AG04449 (cell line): ENCODE data around the gene ARHGAP26.
A peak's percentile ranks its signal among the peaks of the same experiment; 100 is the strongest.

ENCODE experiments used
- CTCF ChIA-PET: fragments of 350-600 bp; formaldehyde crosslinking; extraction: SDS; loops from one replicate; lab custom pipeline; 2021; ENCODE audit warnings: antibody characterized with exemption; lab: Yijun Ruan, JAX
- POLR2A ChIA-PET: fragments of 400-600, 350-600 bp; formaldehyde crosslinking; extraction: SDS; loops from one replicate; lab custom pipeline; 2020; ENCODE audit warnings: antibody characterized with exemption, inconsistent platforms; lab: Yijun Ruan, JAX
- DNase-seq: peaks from one replicate; pipeline ENCODE4 v3.0.0-alpha.2; 2010; ENCODE audit warnings: low read depth, low spot score
- H3K4me3 ChIP-seq: 2 replicates; pipeline ENCODE4 v1.5.1; 2011; ENCODE audit warnings: low read depth, mild to moderate bottlenecking, control low read depth, low read length
- CTCF ChIP-seq: IDR thresholded peaks from one replicate; pipeline ENCODE4 v1.5.1; 2011; ENCODE audit warnings: mild to moderate bottlenecking, moderate library complexity, low read length, control low read depth, inconsistent platforms; ENCODE audit not compliant: insufficient read depth; ENCODE audit errors: missing control alignments

Gene ARHGAP26

GRCh38 chr5:143208365-143208641 is 438.1 kb downstream of the ARHGAP26 start:
- no peak for TF ChIP-seq CTCF
- no peak for DNase-seq
- ChIA-PET CTCF (interaction anchor here (1.1 to 1.8 kb wide), 5 partner anchors 9 to 149 kb away, joined by 3 to 6 read pairs (median 3); no protein-coding TSS in a partner anchor), POLR2A (no interaction called here)
- no peak overlapping the region for H3K4me3 ChIP-seq

- no peak overlapping the region for H3K4me3 ChIP-seq
- ChIA-PET POLR2A (no interaction called here), CTCF (interaction anchor here (1.1 to 1.8 kb wide), 5 partner anchors 8 to 148 kb away, joined by 3 to 6 read pairs (median 3); no protein-coding TSS in a partner anchor)
- DNase-seq, result peak; percentile 16
- no peak for TF ChIP-seq CTCF
Observed at GRCh38 chr5:143208781-143209510, 438.8 kb downstream of the ARHGAP26 start.

DNA sequence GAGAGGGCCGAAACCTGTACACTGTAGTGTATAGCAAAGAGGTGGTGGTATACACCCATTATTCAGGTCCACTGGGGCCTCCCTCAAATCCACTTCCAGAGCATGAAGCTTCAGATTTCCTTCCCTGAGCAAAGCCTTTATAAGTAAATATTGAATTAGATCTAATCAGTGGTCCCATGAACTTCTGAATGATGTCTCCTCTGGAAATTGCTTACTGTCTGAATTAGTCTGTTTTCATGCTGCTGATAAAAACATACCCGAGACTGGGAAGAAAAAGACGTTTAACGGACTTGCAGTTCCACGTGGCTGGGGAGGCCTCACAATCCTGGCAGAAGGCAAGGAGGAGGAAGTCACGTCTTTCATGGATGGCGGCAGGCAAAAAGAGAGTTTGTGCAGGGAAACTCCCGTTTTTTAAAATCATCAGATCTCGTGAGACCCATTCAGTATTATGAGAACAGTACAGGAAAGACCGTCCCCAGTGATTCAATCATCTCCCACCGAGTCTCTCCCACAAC is 439.8 kb downstream of the ARHGAP26 start:
- ChIA-PET CTCF (no interaction called here), POLR2A (no interaction called here)
- TF ChIP-seq CTCF, result no peak
- no peak overlapping the region for H3K4me3 ChIP-seq
- no peak for DNase-seq

DNA sequence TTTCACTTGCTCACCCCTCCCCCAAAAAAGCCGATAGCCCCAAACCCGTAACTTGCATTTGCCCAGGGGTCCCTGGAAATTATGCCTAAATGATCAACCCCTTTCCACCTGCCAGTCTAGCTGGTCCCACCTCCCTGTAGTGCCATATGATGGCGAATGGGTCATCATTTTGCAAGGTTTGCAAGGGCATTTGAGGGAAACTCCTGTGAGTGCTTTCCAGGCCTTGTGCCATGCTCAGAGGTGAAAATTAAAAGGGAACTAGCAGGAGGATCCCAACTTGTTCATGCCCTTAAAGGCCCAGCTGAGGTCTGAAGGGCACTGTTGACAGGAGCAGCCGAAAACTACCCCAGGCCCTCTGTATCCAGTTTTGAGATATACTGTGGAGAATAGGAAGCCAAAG is 440.4 kb downstream of the ARHGAP26 start:
- no peak for TF ChIP-seq CTCF
- no peak for DNase-seq
- POLR2A ChIA-PET, result no interaction called here
- no peak overlapping the region for H3K4me3 ChIP-seq
- CTCF ChIA-PET, result no interaction called here

DNA sequence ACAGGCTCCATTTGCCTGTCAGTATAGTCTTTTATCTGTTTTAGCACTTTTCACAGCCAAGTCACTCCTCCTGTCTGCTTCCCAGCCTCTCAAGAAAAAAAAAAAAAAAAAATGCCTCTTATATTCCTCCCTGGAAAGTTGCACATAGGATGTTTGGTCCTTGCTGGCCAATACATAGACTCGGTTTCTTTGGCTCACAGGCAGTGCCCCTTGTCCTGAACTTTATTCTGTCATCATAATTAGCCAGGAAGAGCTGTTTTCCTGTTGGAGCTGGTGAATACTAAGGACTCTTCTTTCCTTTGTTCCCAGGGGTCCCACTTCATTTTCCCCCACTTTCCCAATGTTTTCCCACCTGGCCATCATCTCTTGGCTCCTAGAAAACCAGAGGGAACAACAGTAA is 442.1 kb downstream of the ARHGAP26 start:
- DNase-seq, result no peak
- no peak for TF ChIP-seq CTCF
- POLR2A ChIA-PET, result no interaction called here
- CTCF ChIA-PET, result interaction anchor here (0.9 kb wide), 1 partner anchor 12 kb away, joined by 4 read pairs; no protein-coding TSS in a partner anchor
- H3K4me3 ChIP-seq, result no peak overlapping the region

DNA sequence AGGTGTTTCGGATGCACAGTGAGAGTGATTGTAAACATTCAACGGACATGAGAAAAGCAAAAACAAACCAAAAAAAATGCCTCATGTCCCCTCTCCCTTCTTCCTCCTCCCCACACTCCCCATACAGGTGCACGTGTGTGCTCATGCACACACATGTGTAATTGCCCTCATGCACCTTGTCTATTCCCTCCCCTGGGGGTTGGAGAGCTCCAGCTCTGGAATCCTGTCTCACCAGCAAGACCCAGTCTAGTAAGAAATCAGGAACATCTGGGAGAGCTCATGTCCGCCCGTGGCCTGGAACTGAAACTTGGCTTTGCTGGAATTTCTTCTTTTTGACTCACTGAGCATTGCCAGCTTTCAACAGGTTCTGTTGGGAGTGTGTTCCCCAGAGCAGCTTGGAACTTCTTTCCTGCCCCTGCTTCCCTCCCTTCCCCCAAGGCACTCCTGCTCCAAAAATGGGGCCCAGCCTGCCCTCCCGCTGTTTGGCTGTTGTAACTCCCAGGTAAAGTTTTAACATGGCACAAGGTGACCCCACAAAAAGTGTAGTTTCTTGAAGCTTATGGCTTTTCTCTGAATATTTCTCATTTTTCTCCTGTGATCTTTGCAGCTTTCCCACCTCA is 443.2 kb downstream of the ARHGAP26 start:
- ChIA-PET POLR2A (interaction anchor here (0.7 kb wide), 1 partner anchor 709 kb away, joined by 3 read pairs; no protein-coding TSS in a partner anchor), CTCF (no interaction called here)
- H3K4me3 ChIP-seq, result no peak overlapping the region
- no peak for TF ChIP-seq CTCF
- DNase-seq, result no peak
